ENCODE results near the gene DUSP1.

DUSP1 gene

DNA sequence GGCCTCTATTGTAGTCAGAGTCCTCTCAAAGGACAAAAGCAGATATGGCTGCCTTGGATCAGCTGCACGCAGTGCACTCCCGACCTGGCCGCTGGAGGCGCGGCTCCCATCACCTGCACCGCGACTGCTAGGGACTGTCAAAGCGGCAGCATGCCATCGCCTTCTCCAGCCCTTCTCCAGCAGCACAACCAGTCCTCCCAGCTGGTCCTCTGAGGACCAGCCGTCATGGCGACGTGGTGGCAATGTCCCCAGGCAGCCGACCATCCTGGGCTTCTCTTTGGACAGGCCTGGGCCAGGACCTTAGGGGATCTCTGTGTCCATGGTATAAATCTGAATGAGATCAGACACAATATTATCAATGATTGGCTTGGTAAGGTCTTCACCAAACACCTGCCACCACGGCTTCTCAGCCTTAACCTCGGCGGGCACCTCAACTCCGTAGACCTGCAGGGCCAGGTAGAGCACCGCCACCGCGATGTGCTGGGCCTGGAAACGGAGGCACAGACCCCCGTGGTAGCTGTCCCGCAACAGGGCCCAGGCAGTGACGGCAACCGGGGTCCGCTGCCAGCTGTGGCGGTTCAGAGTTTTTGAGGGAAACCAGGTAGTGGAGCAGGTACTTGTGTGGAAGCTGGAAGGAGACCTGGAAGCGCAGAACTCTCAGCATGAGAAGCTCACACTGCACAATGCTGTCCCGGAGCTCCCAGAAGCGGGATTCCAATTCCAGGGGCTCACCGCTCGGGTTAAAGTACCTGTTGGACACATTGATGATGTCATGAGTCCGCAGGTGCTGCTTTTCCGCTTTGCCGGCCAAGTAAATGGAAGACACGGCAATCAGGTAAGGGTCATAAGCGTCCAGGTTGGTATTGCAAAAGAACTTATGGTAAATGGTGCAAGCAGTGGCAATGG is 8.5 kb downstream of the DUSP1 start:
- DNase-seq: no peak

DNA sequence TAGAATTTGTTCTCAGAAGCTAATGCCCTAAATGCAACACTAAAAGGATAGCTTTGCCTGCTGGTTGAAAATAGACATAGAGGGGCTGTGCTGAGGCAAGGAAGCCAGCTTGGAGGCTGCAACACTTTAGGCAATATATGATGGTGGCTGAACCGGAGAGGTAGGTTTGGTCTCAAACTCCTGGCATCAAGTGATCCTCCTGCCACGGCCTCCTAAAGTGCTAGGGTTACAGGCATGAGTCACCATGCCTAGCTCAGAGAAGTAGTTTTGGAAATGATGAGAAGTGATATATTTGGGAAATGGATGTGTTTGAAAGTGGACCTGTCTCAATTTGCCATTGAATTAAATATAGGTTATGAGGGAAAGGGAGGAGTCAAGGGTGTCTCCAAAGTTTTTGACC is 10.0 kb downstream of the DUSP1 start:
- no peak for DNase-seq

DNA sequence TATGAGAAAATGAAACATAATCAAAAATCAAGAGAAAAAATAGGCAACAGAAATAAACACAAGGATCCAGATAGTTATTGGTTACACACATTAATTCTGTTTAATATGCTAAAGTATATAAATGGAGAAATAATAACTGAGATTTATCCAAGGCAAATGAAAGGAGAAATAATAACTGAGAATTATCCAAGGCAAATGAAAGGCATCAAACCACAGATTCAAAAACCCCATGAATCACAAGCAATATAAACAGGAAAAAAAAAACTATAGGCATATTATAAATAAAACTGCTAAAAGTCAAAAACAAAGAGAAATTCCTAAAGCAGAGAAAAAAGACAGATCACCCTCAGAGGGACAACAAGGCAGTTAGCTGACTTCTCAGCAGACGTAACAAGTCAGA is 10.9 kb downstream of the DUSP1 start:
- DNase-seq: no peak

DNA sequence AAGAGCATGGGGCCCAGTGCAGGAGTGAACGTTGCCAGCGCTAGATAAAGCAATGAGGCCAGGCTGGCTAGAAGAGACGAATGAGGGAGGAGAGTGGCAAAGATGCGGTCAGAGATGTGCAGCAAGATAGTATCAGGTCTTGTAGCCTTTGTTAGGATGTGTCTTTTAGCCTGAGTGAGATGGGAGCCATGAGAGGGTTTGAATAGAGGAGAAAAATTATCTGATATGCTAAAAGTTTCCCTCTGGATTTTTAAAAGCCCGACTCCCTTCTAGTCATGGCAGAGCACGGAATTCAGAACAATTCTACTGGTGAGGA is 12.2 kb downstream of the DUSP1 start:
- DNase-seq: no peak

GRCh38 chr5:172758077-172758833 is 12.7 kb downstream of the DUSP1 start:
- no peak for DNase-seq

DNA sequence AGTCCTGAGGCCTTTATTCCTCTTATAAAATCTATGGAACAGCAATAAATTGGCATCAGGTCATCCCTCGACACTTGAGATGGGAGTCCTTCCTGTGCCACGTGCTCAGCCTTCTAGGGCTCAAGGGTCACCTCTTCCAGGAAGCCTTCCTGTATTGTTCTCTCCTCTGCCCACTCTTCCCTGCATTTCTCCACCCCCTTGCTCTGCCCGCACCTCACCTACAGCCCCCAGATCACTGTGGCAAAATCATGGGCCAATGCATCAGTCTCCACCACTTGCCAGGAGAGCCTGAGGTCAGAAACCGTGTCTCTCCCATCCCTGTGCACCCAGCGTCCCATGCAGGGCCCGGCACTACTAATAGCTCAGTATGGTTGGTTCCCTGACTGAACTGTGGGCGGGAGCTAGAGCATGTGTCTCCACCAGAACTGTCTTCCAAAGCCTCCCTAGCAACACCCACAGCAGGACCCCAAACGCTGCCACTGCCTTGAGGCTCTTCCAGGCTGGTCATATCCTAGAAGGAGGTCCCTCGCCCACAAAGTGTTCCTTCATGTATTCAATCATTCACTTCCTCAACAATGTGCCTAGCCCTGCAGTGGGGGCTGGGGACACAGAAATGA is 13.5 kb downstream of the DUSP1 start:
- DNase-seq: no peak

GRCh38 chr5:172756764-172757393 is 14.1 kb downstream of the DUSP1 start:
- DNase-seq: no peak

DNA sequence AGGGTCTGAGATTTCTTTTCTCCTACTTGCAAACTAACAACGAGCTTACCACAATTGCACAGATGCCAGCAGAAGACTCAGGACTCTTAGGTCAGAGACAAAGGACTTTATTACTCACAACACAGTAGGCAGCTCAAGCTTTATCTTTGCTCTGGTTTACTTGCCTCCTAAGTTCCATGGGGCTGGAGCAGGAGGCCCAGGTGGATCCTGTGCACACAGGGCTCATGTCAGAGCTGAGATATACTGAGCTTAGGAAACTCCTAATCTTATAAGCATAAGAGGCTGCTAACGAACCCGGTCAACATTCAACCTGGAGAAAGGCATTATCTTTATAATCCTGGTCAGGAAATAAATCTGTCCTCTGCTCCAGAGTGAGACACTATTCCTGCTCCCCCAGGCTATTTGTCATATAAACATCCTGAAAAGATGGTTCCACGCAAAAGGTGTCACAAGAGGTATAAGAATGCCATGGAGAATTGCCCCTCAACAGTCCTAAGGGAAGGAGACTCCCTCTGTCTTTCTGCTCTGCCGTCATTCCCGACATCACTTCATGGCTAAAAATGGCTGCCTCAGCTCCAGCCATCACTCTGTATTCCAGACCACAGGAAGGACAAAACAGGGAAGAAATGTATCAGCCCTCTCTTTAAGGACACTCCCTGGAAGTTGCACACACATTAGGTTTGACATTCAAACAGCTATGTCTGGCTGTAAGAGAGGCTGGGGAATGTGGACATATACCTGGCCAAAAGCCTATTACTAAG is 16.2 kb downstream of the DUSP1 start:
- no peak for DNase-seq

- no peak for DNase-seq
Measured at GRCh38 chr5:172753101-172753500, 17.9 kb downstream of the DUSP1 start.

- DNase-seq: no peak
Measured at GRCh38 chr5:172751761-172752510, 19.1 kb downstream of the DUSP1 start.

DNA sequence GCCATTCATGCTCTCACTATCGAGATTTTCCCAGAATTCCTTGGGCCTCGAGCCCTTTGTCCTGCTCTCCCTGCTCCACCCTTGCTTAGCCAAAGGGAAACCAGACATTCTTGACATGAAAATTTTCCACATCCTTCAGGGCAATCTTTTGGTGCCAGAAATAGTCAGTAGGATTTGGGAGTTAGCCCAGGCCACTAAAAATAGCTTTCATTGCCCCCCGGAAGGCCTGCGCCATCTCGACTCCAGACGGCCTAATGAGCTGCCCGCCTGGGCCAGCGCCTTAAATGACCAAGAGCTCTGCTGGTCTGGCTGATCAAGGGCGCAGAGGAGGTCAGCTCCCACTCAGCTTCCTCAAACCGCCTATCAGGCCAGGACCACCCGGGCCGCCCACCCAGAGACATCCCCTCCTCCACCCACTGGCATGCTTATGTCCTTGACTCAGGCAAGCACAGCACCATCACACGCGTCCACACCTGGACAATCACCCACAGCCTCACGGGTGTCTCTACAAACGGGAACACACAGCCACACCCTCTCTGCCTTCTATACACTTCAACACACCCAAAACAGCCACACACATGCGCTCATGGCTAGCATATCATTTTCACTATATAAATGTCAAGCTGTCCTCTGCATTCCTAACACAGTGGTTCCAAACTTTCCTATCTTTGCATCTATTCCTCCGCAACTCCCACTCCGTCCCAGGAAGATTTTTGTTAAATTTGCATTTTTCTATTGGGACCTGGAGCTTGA is 20.9 kb downstream of the DUSP1 start:
- DNase-seq: no peak

- DNase-seq: no peak
Measured at GRCh38 chr5:172749076-172749475, 21.9 kb downstream of the DUSP1 start.

GRCh38 chr5:172748341-172748843 is 22.6 kb downstream of the DUSP1 start:
- DNase-seq: no peak

DNA sequence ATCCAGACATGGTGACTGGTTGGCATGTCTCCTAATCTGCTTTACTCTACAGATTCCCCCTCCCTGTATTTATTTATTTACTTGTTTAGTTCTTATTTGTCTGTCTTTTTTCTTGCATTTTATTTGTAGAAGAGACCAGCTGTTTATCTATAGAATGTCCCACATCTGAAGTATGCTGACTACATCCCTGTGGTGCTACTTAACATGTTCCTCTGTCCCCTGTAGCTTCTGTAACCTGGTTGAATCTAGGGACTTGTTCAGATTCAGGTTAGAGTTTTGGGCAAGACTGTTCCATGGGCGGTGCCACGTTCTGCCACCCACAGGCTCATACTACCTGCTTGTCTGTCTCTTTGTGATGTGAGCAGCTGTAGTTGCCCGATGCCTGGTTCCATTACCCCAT is 23.5 kb downstream of the DUSP1 start:
- no peak for DNase-seq

DNA sequence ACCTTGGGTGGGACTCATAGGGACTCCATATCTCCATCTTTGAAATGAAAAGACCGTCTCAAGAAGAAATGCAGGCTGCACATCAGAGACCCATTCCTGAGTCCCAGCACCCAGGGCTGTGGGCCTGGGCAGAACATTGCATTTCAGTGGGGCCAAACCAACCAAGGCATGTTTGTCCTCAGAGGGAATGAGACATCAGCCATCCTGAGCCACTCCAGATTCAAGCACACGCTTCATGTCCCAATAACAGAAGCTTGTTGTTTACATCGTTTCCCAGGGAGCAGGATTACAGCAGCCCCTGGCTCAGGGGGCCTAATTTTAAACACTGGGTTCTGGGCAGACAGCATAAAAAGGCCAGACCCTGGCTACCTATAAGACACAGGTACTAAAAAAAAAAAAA is 24.3 kb downstream of the DUSP1 start:
- DNase-seq: no peak

DNA sequence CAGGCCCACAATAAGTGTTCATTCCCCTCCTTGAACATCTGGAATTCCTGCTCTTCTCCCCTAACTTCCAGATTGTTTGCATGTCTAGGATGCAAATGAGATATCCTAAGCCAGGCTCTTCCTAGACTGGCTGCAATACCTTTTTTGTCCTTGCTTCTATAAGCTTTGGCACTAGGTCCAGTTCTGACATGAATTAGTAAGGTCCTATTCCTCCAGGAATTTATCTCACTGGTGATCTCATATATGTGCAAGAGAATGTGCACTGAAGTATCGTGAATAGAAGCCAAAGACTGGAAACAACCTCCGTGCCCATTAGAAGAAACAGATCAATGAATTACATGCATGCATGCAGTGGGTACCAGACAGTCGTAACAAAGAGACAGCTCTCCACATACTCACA is 25.2 kb downstream of the DUSP1 start:
- no peak for DNase-seq

- no peak for DNase-seq
Measured at GRCh38 chr5:172745406-172745805, 25.6 kb downstream of the DUSP1 start.

DNA sequence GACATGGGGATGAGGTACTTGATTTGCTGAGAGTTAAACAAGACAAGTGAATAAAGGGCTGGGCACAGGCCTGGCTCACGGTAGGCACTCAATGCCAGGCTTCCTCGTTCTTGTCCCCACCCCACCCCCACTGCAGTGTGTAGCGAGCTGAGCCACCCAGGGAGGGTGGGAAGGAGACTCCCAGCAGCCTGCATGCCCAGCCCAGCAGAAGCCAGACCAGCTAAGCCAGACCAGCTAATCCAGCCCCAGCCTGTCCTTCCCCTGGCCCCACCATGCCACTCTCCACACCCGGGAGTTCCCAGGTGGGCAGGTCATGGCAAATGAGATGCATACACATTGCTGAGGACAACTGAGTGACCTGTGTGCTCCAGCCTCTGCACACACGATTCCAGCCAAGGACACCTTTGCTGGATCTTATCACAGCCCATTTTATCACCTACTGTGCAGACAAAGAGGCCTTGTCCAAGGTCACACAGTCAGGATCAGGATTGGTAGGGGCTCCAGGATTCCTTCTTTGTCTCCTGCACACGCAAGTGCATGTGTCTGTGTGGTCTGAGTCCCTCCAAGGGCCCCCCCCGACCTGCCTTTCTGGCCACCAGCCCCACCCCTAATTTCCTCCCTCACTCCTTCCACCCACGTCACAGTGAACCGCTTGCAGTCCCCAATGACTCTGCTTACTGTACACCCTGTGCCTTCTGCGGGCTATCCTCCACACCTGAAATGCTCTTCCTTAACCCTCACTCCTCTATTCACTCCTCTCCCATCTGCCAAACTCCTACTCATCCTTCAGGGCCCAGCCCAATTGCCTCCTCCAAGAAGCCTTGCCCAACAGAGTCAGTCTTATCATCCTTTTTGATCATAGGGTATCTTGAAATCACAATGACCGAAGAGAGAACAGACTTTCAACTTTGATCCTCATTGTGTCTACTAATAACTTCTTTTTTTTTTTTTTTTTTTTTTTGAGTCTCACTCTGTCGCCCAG is 26.6 kb downstream of the DUSP1 start:
- no peak for DNase-seq

DNA sequence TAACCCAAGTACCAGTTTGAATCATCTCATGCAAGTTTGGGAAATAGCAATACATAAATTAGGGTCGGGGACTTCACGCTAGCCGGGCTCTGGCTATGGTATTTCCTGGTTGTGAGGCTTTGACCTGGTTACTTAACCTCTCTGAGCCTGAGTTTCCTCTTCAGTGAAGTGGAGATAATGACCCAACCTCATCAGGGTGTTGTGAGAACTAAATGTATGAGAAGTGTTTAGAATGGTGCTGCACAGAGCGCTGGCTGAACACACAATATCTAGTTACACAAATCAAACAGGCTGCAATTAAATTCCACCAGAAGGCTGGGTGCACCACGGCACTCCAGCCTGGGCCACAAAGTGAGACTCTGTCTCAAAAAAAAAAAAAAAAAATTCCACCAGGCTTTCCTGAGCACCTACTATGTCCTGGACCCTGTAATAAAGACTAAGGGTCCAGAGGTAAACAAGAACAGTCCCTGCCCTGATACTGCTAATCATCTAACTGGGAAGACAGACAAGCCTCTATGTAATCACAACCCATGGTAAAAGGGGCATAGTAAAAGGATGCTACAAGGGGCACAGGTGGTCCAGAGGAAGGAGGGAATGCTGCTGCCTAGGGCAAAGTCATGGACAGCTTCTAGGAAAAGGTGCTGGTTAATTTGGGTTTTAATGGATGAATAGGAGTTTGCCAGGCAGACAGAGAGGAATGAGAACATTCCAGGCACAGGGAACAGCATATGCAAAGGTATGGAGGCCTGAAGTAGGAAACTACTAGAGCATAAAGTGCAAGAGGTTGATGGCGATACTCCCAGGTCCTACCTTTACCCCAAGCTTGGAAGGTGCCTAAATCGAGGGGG is 27.7 kb downstream of the DUSP1 start:
- no peak for DNase-seq
